HG03045 (cell line): ENCODE results near the gene PRR18.

ENCODE experiments used
- ATAC-seq: cut with Tn5 transposase; IDR thresholded peaks from one replicate; pipeline ENCODE4 v1.9.1; 2021; ENCODE audit warnings: mild to moderate bottlenecking, moderate library complexity; ENCODE audit not compliant: unreplicated experiment

Gene PRR18

GRCh38 chr6:166307082-166308032 lies 835 bp downstream of the PRR18 start:
- ATAC-seq, result peak; percentile 33

DNA sequence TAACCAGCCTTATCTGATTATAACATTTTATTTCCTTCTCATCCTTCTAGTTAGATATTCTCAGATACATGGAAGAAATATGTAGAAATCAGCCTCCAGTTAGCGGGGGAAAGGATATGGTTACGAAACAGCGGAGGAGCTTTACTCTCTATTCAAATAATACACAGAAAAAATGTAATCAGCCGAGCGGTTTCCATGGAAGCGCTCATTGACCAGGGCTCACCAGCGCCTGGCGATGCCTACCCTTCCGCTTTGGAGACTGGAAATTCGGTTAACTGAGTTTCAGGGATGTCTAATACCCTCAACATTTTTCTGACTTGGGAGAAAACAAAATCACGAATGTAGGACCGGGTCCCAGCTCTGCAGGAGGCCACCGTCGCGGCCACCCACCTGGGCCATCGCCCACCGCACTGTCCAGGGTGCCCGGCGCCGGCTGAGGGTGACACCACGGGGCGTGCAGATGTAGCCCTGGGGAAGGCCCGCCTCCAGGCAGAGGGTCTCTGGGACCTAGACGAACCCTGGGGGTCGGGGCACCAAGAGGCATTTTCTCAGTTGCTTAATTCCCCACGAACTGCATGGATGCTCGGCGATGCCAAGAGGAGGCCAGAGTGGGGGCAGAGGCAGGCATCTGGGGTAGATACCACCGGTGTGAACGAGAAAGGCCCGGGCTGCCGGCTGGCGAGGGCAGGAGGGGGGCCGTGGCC lies 1.7 kb downstream of the PRR18 start:
- no peak for ATAC-seq

DNA sequence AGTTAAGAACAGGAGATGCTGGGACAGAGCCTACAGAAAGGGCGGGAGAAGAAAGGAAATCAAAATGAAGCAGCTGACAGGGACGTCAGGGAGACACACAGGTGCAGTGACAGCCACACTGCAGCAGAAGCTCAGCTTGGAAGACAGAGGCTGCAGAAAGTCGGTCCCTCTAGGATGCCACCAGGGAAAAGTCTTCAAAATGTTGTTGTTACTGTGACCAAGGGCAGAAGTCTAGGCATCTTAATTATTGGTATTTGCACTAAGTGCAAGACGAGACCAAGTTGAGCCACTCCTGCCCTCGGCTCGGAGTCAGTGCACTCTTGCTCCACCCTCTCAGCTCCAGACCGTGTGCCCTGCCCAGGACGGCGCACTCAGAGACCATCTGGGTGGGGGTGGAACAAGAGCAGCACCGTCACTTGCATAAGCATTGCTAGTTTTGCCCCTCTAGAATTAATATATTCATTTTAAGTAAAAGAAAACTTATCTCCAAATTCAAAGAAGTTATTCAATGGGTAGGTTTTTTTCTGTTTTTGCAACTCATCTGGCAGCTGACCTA lies 2.6 kb downstream of the PRR18 start:
- ATAC-seq, result no peak

- no peak for ATAC-seq
These were observed 4.1 kb downstream of the PRR18 start for GRCh38 chr6:166304106-166304505.

DNA sequence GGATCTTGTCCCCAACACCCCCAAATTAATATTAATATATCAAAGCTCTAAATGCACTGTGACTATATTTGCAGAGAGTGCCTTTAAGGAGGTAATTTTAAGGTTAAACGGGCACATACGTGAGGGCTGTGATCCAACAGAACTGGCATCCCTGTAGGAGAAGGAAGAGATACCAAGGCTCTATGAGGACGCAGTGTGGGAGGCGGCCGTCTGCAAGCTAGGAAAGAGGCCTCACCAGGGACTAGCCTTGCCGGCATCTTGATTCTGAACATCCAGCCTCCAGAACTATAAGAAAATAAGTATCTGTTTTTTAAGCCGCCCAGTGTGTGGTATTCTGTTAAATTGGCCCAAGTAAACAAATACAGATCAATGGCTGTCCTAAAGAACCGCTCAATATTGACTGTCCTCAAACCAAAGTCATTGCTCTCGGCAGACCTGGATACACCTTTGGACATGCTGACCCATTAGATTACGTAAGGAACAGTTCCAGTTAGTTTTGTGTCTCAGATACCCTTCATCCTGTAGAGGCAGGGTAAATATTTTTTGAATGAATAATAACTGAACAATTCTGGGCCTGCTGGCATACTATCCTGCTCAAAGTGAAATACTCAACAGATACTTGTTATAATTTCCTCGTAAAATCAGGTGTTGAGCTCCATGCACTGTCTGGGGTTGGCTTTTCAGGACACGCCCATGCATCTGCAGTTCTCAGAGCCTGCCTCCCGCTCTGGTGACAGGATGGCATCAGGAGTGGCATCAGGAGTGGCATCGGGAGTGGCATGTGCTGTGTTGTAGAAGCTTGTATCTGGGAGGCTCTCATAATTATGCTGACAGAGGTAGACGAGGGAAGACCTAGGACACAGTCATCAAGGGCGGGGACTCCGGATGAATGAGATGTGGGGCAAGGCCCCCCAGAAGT lies 6.3 kb downstream of the PRR18 start:
- no peak for ATAC-seq

DNA sequence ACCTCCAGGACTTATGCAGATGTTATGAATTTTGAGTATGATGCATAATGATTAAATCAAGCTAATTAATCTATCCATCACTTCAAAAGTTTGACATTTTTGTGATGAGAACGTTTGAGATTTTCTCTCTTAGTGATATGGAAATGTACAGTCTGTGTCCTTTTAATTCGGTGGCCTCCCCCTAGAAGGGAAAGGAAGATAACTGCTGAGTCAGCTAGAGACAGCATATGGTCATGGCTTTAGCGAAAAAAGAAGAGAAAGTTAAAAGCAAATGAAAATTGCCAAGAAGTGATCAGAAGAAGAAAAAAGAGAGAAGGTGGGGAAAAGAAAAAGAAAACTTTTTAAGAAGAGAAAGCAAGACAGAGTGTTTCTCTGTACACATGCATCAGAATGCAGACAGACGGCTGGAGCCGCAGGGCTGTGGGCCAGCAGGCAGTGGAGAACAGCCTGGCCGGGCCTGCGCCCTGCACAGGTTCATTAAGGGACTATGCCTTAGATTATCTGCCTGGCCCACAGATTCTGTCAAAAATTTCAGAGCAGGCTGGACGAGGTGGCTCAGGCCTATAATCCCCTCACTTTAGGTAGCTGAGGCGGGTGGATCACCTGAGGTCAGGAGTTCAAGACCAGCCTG lies 7.7 kb downstream of the PRR18 start:
- no peak for ATAC-seq

DNA sequence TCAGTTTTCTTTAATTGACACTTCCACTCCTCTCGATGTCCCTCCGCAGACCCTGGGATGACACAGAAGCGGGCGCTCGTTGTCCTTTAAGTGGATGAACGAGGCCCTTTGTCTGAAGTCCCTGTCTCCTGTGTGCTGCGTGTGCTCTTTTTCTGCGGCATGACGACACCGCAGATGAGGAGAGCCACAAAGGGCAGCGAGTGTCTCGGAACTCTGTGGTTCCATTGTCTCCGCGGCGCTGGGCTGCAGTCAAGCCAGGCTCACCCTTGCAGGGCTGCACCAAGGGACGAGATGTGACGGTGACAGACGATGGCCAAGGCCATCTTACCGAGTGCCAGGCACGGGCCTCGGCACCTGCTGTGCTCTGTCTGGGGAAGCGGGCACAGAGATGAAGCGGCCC lies 10.6 kb downstream of the PRR18 start:
- no peak for ATAC-seq

GRCh38 chr6:166296035-166296883 lies 11.9 kb downstream of the PRR18 start:
- no peak for ATAC-seq

GRCh38 chr6:166293731-166294584 lies 14.2 kb downstream of the PRR18 start:
- ATAC-seq, result no peak

DNA sequence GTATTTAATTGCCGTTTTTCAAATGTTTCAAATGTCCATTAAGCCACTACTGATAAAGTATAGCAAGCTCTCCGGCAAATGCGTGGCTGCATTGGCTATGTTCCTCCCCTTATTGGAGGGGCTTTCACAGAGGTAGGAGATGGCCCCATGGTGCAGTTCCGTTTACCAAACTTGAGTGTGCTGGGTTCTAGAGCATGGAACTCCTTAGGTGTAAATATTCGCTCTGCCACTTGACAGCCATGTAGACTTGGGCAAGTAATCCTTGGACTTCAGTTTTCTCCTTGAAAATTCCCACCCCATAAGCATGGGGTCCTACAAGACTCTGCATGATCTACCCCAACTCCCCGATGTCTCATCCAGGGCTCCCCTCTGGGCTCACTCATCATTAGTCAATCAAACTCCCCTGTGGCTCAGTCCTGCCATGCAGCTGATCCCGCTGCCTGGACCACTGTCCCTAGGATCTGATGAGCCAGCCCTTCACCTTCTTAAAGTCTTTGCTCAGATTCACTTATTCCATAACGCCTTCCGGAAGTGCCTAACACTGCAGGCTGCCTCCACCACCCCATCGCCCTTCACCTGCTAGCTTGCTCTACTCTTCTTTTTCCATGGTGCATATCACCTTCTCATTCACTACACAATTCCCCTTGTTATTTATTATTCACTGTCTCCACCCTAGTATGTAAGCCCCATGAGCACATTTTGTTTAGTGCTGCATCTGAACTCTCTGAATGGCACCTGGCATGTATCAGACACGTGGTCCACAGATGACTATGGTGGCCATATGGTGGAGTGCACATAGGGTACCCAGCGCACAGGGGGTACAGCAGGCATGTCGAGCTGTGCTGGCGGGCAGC lies 18.8 kb downstream of the PRR18 start:
- ATAC-seq, result no peak

GRCh38 chr6:166286839-166287271 lies 21.3 kb downstream of the PRR18 start:
- peak; percentile 87 for ATAC-seq

DNA sequence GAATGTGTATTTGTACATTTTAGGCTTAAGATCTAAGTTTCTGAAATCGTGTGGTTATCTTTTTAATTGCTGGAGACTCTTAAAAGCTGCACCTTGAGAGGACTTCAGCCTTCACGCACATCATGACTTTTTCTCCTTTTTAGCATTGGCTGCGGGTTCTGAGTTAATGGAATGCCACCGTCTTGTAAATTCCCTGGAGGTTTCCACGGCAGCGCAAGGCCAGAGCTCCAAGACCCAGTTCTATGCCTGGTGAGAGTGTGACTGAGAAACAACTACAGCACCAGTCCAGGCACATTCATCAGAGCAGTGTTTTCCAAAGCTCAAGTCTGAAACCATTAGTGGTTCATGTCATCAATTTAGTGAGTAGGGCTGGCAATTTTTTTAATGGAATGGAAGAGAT lies 23.0 kb downstream of the PRR18 start:
- ATAC-seq, result no peak

- no peak for ATAC-seq
These were observed 23.6 kb downstream of the PRR18 start for GRCh38 chr6:166284640-166285039.

GRCh38 chr6:166282394-166283032 lies 25.7 kb downstream of the PRR18 start:
- no peak for ATAC-seq

- no peak for ATAC-seq
These were observed 27.1 kb downstream of the PRR18 start for GRCh38 chr6:166281104-166281503.

GRCh38 chr6:166279393-166279679 lies 28.9 kb downstream of the PRR18 start:
- no peak for ATAC-seq
